Fibroblast of skin of right biceps (primary cell): ENCODE data around the gene ZDHHC19.
A peak's percentile ranks its signal among the peaks of the same experiment; 100 is the strongest.
"Not testable (repeated sequence)": the region's sequence is repeated elsewhere in the genome, so short reads cannot be mapped to it uniquely, and the experiment has no call there.

ENCODE experiments used
- DNase-seq: peaks from one replicate; pipeline ENCODE4 v3.0.0-alpha.2; 2013

The ZDHHC19 gene

GRCh38 chr3:196210673-196211556 is at the start of gene ZDHHC19:
ZDHHC19 (minus strand) TSS chr3:196211400; CDS start chr3:196211315, 85 bp downstream.
- no peak for DNase-seq

- DNase-seq: no peak
Observed at GRCh38 chr3:196260784-196261183, 49.6 kb upstream of the ZDHHC19 start.

GRCh38 chr3:196255776-196256175 is 44.6 kb upstream of the ZDHHC19 start:
- DNase-seq: no peak

GRCh38 chr3:196254376-196255283 is 43.4 kb upstream of the ZDHHC19 start:
- no peak for DNase-seq

GRCh38 chr3:196251918-196252317 is 40.7 kb upstream of the ZDHHC19 start:
- DNase-seq: no peak

- peak; percentile 73 for DNase-seq
Observed at GRCh38 chr3:196246612-196247308, 35.6 kb upstream of the ZDHHC19 start.

GRCh38 chr3:196244166-196244565 is 33.0 kb upstream of the ZDHHC19 start:
- not testable (repeated sequence) for DNase-seq

- no peak for DNase-seq
Observed at GRCh38 chr3:196241704-196242103, 30.5 kb upstream of the ZDHHC19 start.

- no peak for DNase-seq
Observed at GRCh38 chr3:196240424-196240823, 29.2 kb upstream of the ZDHHC19 start.

- no peak for DNase-seq
Observed at GRCh38 chr3:196238612-196239560, 27.7 kb upstream of the ZDHHC19 start.

- DNase-seq: no peak
Observed at GRCh38 chr3:196237203-196237602, 26.0 kb upstream of the ZDHHC19 start.

GRCh38 chr3:196236223-196236622 is 25.0 kb upstream of the ZDHHC19 start:
- DNase-seq: no peak

- no peak for DNase-seq
Observed at GRCh38 chr3:196235452-196236122, 24.4 kb upstream of the ZDHHC19 start.

- DNase-seq: no peak
Observed at GRCh38 chr3:196232882-196233251, 21.7 kb upstream of the ZDHHC19 start.

- no peak for DNase-seq
Observed at GRCh38 chr3:196232154-196232881, 21.1 kb upstream of the ZDHHC19 start.

GRCh38 chr3:196227629-196228493 is 16.7 kb upstream of the ZDHHC19 start:
- peak; percentile 3 for DNase-seq

GRCh38 chr3:196227121-196227561 is 15.9 kb upstream of the ZDHHC19 start:
- no peak for DNase-seq

GRCh38 chr3:196225763-196226364 is 14.7 kb upstream of the ZDHHC19 start:
- DNase-seq: no peak

- no peak for DNase-seq
Observed at GRCh38 chr3:196225086-196225485, 13.9 kb upstream of the ZDHHC19 start.
